SH-SY5Y (cell line): ENCODE data around the gene MARCHF2.

ENCODE experiments used
- GATA2 ChIP-seq: IDR thresholded peaks from 2 replicates; pipeline ENCODE4 v1.6.1; 2011; ENCODE audit warnings: mild to moderate bottlenecking, low read depth, low read length
- GATA3 ChIP-seq: IDR thresholded peaks from 2 replicates; pipeline ENCODE4 v1.6.1; 2011; ENCODE audit warnings: low read depth, mild to moderate bottlenecking, low read length, moderate library complexity

Gene MARCHF2

GRCh38 chr19:8412783-8413628 lies at the start of gene MARCHF2:
Gene MARCHF2, plus strand, starts transcription at chr19:8413305. Its CDS starts 8,536 bp downstream, at chr19:8421841.
- TF ChIP-seq GATA3 = no peak
- TF ChIP-seq GATA2 = no peak

- TF ChIP-seq GATA2 = no peak
- no peak for TF ChIP-seq GATA3
Measured at GRCh38 chr19:8363803-8364771, 49.0 kb upstream of the MARCHF2 start, which contains the start of gene ANGPTL4. Gene ANGPTL4, plus strand, starts transcription at chr19:8364155. Its CDS starts 167 bp downstream, at chr19:8364322.

- TF ChIP-seq GATA2 (no peak), GATA3 (no peak)
Measured at GRCh38 chr19:8366121-8366581, 47.0 kb upstream of the MARCHF2 start.

- TF ChIP-seq GATA2 = no peak
- no peak for TF ChIP-seq GATA3
Measured at GRCh38 chr19:8366961-8367326, 46.2 kb upstream of the MARCHF2 start.

- TF ChIP-seq GATA3 = no peak
- no peak for TF ChIP-seq GATA2
Measured at GRCh38 chr19:8367327-8368001, 45.6 kb upstream of the MARCHF2 start.

- TF ChIP-seq GATA3 = no peak
- no peak for TF ChIP-seq GATA2
Measured at GRCh38 chr19:8370176-8371010, 42.7 kb upstream of the MARCHF2 start.

- TF ChIP-seq GATA2 = no peak
- TF ChIP-seq GATA3 = no peak
Measured at GRCh38 chr19:8371011-8371804, 41.9 kb upstream of the MARCHF2 start.

- no peak for TF ChIP-seq GATA2
- no peak for TF ChIP-seq GATA3
Measured at GRCh38 chr19:8373867-8374813, 39.0 kb upstream of the MARCHF2 start.

- no peak for TF ChIP-seq GATA2
- TF ChIP-seq GATA3 = no peak
Measured at GRCh38 chr19:8377598-8377997, 35.5 kb upstream of the MARCHF2 start.

- TF ChIP-seq GATA2 (no peak), GATA3 (no peak)
Measured at GRCh38 chr19:8386990-8387389, 26.1 kb upstream of the MARCHF2 start.

GRCh38 chr19:8387688-8388611 lies 25.2 kb upstream of the MARCHF2 start:
- TF ChIP-seq GATA2 = no peak
- TF ChIP-seq GATA3 = no peak
